Heart left ventricle (tissue), 13 donors: ENCODE data around the gene TNS3.

Source experiments
- CTCF ChIP-seq, 12 donors: fragments of 200-600 bp; sonication (generic) in 4 of 12; IDR thresholded peaks; one replicate each; pipeline versions ENCODE4 v1.5.0 to v1.8.0; 2018 to 2022; ENCODE audit warnings: antibody characterized with exemption in 12 of 12, mild to moderate bottlenecking in 5 of 12
- POLR2A ChIP-seq, 2 donors: fragments of 450-650 bp; IDR thresholded peaks; one replicate each; pipeline ENCODE4 v1.6.1; 2017; ENCODE audit warnings: antibody characterized with exemption in 2 of 2, mild to moderate bottlenecking in 2 of 2, moderate library complexity in 2 of 2
- donor health status: ischemic (EF 13 %, LVEDD 7.1; RV severe dilation, severe dysfunction).
- donor health status: DM: no; HTN: yes; CAD: no.
- donor health status: DM: no; HTN: no; CAD: no.
- donor health status: ischemic (EF 25% LVEDD 6.9; RV normal size, moderate dysfunction).
- donor health status: ischemic (EF 25% LVEDD 5.7; RV mildly dilated, moderate dysfunction).
- donor health status: ischemic (EF 35%, LVEDD 5.7; RV mildly dilated, moderate dysfunction).
- donor health status: nonischemic (EF 11% LVEDD 7.7; RV severe dilation, severe dysfunction).
- donor health status: DM: yes; HTN: yes; CAD: no.
- donor health status: PGD.
- donor health status: ischemic (EF 29% LVEDD 5.4; RV normal size, mild dysfunction).
- donor health status: nonischemic (EF 23%, LVEDD 6.1; RV moderate dilation, normal function).

- TF ChIP-seq CTCF (IDR thresholded peaks at IDR 0.05) (no peak), POLR2A (IDR thresholded peaks at IDR 0.05) (no peak)
These were observed 215.7 kb downstream of the TNS3 start for GRCh38 chr7:47366211-47366610.
